PC-9 (cell line): Measurements from ENCODE around the gene DNAJC11.

ENCODE experiments used
- EZH2 ChIP-seq: fragments of 200-600 bp; sonication (generic); IDR thresholded peaks from 2 replicates; pipeline ENCODE4 v1.8.0; 2017; ENCODE audit warnings: antibody characterized with exemption, low read depth
- TF ChIP-seq, protein P1 (sequence below): fragments of 200-600 bp; sonication (generic); conservative IDR thresholded peaks from 2 replicates; pipeline ENCODE4 v1.6.1; 2017; ENCODE audit warnings: mixed run types, antibody characterized with exemption, mild to moderate bottlenecking, moderate library complexity

DNA sequence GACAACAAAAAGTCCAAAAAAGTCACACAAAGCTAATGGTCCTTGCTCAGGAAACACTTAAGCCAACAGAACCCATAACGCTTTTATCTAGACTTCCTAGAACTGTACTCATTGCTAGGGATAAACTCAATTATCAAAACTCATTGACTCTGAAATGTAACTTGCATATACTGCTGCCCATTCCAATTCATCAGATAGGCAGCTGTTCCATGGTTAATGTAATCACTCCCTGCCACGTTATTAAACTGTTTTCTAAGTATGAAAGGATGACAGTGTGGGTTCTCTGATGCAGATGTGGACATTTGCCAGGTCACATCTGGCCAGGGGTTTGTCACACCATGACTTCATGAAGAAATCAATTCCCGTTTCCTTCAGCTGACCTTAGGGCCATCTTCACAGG, 30.3 kb upstream of the DNAJC11 start:
- TF ChIP-seq, protein P1, sequence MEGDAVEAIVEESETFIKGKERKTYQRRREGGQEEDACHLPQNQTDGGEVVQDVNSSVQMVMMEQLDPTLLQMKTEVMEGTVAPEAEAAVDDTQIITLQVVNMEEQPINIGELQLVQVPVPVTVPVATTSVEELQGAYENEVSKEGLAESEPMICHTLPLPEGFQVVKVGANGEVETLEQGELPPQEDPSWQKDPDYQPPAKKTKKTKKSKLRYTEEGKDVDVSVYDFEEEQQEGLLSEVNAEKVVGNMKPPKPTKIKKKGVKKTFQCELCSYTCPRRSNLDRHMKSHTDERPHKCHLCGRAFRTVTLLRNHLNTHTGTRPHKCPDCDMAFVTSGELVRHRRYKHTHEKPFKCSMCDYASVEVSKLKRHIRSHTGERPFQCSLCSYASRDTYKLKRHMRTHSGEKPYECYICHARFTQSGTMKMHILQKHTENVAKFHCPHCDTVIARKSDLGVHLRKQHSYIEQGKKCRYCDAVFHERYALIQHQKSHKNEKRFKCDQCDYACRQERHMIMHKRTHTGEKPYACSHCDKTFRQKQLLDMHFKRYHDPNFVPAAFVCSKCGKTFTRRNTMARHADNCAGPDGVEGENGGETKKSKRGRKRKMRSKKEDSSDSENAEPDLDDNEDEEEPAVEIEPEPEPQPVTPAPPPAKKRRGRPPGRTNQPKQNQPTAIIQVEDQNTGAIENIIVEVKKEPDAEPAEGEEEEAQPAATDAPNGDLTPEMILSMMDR, result no peak
- no peak for TF ChIP-seq EZH2
